HCT116 (cell line): Measurements from ENCODE around the gene FMN1. TPM values are rescaled to one million over a fixed set of nuclear protein-coding genes. Genes with fewer than 3 reads are reported as not detected.

Experiments used
- ATAC-seq: fragments of 200-7000 bp; cut with Tn5 transposase; 2 replicates; pipeline ENCODE4 v1.9.1; 2020; ENCODE audit warnings: mild to moderate bottlenecking, moderate library complexity
- BruUV-seq: library from RNA; stranded (reverse); fragments of 400-500 nt; replicated peaks from 2 replicates; lab custom pipeline; 2021; lab: Mats Ljungman, UMichigan
- CTCF ChIA-PET: fragments of 300-600 bp; sonication (Branson Sonifier 250); formaldehyde crosslinking; loops from one replicate; lab custom pipeline; 2021; ENCODE audit warnings: antibody characterized with exemption; lab: Charles Lee
- POLR2A ChIA-PET: fragments of 300-600, 350-600 bp; sonication (Branson Sonifier 250); formaldehyde crosslinking; loops from one replicate; lab custom pipeline; 2021; ENCODE audit warnings: antibody characterized with exemption; lab: Charles Lee
- RAD21 ChIA-PET, 2 experiments: fragments of 300-600 bp; sonication (Branson Sonifier 250); formaldehyde crosslinking; loops; one replicate each; lab custom pipeline; 2023; ENCODE audit warnings: low total read pairs in 2 of 2; ENCODE audit not compliant: uncharacterized antibody in 2 of 2, unreplicated experiment in 2 of 2, low non-redundant PET in 1 of 2; lab: Charles Lee
- DNase-seq: peaks from one replicate; pipeline ENCODE4 v3.0.0-alpha.2; 2010; ENCODE audit warnings: low read depth, low spot score
- H2AFZ ChIP-seq: fragments of 200-600 bp; shearing (Covaris generic), sonication (generic); 2 replicates; pipeline ENCODE4 v1.6.1; 2017; ENCODE audit warnings: low read depth, mixed run types, mixed read lengths, antibody characterized with exemption, low read length; ENCODE audit not compliant: poor library complexity, severe bottlenecking
- H3K27ac ChIP-seq: 2 replicates; pipeline ENCODE4 v1.5.1; 2012; ENCODE audit warnings: low read depth, low read length
- H3K27me3 ChIP-seq: fragments of 200-600 bp; sonication (generic); 2 replicates; pipeline ENCODE4 v1.6.1; 2016; ENCODE audit warnings: mixed run types, low read length, mixed read lengths; ENCODE audit not compliant: insufficient read depth
- H3K36me3 ChIP-seq, 2 experiments: fragments of 200-500 bp in 1 of 2; fragments of 200-600 bp in 1 of 2; sonication (Bioruptor generic) in 1 of 2; sonication (generic) in 1 of 2; 2 replicates each; pipeline versions ENCODE4 v1.5.1 to v1.6.1; 2014 to 2016; ENCODE audit warnings: low read length in 2 of 2, inconsistent platforms in 1 of 2, mixed read lengths in 1 of 2, mixed run types in 1 of 2; ENCODE audit not compliant: insufficient read depth in 2 of 2, control insufficient read depth in 1 of 2
- H3K4me1 ChIP-seq, 2 experiments: fragments of 200-600 bp in 1 of 2; sonication (generic) in 1 of 2; 2 replicates each; pipeline versions ENCODE4 v1.5.1 to v1.6.1; 2012 to 2017; ENCODE audit warnings: low read length in 2 of 2, inconsistent platforms in 1 of 2, mild to moderate bottlenecking in 1 of 2, mixed read lengths in 1 of 2, mixed run types in 1 of 2, moderate library complexity in 1 of 2; ENCODE audit not compliant: insufficient read depth in 2 of 2, control insufficient read depth in 1 of 2
- H3K4me2 ChIP-seq: fragments of 200-600 bp; sonication (generic); 2 replicates; pipeline ENCODE4 v1.6.1; 2017; ENCODE audit warnings: mixed run types, low read length, mixed read lengths
- H3K4me3 ChIP-seq, 2 experiments: fragments of 200-600 bp in 1 of 2; sonication (generic) in 1 of 2; replicated peaks in 1 of 2; 2 replicates each; pipeline ENCODE4 v1.5.1; 2011 to 2016; ENCODE audit warnings: low read length in 2 of 2, control low read depth in 1 of 2, low read depth in 1 of 2, mild to moderate bottlenecking in 1 of 2, mixed read lengths in 1 of 2, mixed run types in 1 of 2
- H3K79me2 ChIP-seq: fragments of 200-600 bp; sonication (generic); 2 replicates; pipeline ENCODE4 v1.6.1; 2017; ENCODE audit warnings: mild to moderate bottlenecking, mixed run types, low read length, moderate library complexity, mixed read lengths; ENCODE audit not compliant: insufficient read depth
- H3K9ac ChIP-seq: fragments of 200-600 bp; sonication (generic); 2 replicates; pipeline ENCODE4 v1.6.1; 2016; ENCODE audit warnings: low read length, mixed read lengths
- H3K9me2 ChIP-seq: fragments of 200-600 bp; sonication (generic), shearing (Covaris generic); 2 replicates; pipeline ENCODE4 v1.6.1; 2017; ENCODE audit warnings: mixed run types, mild to moderate bottlenecking, moderate library complexity; ENCODE audit not compliant: insufficient read depth
- H3K9me3 ChIP-seq, 2 experiments: fragments of 200-500 bp in 1 of 2; fragments of 200-600 bp in 1 of 2; sonication (Bioruptor generic) in 1 of 2; sonication (generic) in 1 of 2; 2 replicates each; pipeline ENCODE4 v1.6.1; 2014 to 2017; ENCODE audit warnings: low read length in 2 of 2, mixed read lengths in 2 of 2, inconsistent platforms in 1 of 2, low read depth in 1 of 2, mild to moderate bottlenecking in 1 of 2, mixed run types in 1 of 2, moderate library complexity in 1 of 2; ENCODE audit not compliant: control insufficient read depth in 1 of 2, insufficient read depth in 1 of 2
- H4K20me1 ChIP-seq: fragments of 200-600 bp; sonication (generic), shearing (Covaris generic); 2 replicates; pipeline ENCODE4 v1.6.1; 2017; ENCODE audit warnings: mixed run types, mild to moderate bottlenecking, moderate library complexity; ENCODE audit not compliant: insufficient read depth
- ATF3 ChIP-seq: IDR thresholded peaks from 2 replicates; pipeline ENCODE4 v1.6.1; 2012
- CBX3 ChIP-seq: IDR thresholded peaks from 2 replicates; pipeline ENCODE4 v1.6.1; 2012; ENCODE audit warnings: low read depth
- CEBPB ChIP-seq: IDR thresholded peaks from 2 replicates; pipeline ENCODE4 v1.6.1; 2012; ENCODE audit warnings: low read depth
- CTCF ChIP-seq, 3 experiments: fragments of 200-600 bp in 1 of 3; sonication (generic) in 1 of 3; IDR thresholded peaks in 2 of 3; conservative IDR thresholded peaks in 1 of 3; 2 replicates each; pipeline ENCODE4 v1.5.1; 2012 to 2017; ENCODE audit warnings: low read depth in 2 of 3, low read length in 2 of 3, antibody characterized with exemption in 1 of 3, borderline replicate concordance in 1 of 3, control low read depth in 1 of 3, mild to moderate bottlenecking in 1 of 3, mixed read lengths in 1 of 3, mixed run types in 1 of 3, moderate library complexity in 1 of 3; ENCODE audit not compliant: insufficient read depth in 1 of 3
- EGR1 ChIP-seq: IDR thresholded peaks from 2 replicates; pipeline ENCODE4 v1.6.1; 2012; ENCODE audit warnings: low read depth
- ELF1 ChIP-seq: IDR thresholded peaks from 2 replicates; pipeline ENCODE4 v1.6.1; 2012; ENCODE audit warnings: low read depth, borderline replicate concordance
- EZH2 ChIP-seq: fragments of 200-600 bp; sonication (generic); IDR thresholded peaks from 2 replicates; pipeline ENCODE4 v1.6.1; 2017; ENCODE audit warnings: antibody characterized with exemption, mixed run types
- EZH2phosphoT487 ChIP-seq: fragments of 200-600 bp; IDR thresholded peaks from 2 replicates; pipeline ENCODE4 v1.6.1; 2018; ENCODE audit warnings: antibody characterized with exemption, borderline replicate concordance
- FOSL1 ChIP-seq: IDR thresholded peaks from 2 replicates; pipeline ENCODE4 v1.6.1; 2012; ENCODE audit warnings: low read depth
- JUND ChIP-seq: IDR thresholded peaks from 2 replicates; pipeline ENCODE4 v1.6.1; 2012
- MAX ChIP-seq: IDR thresholded peaks from 2 replicates; pipeline ENCODE4 v1.6.1; 2012
- POLR2A ChIP-seq: IDR thresholded peaks from 2 replicates; pipeline ENCODE4 v1.7.0; 2011; ENCODE audit warnings: borderline replicate concordance; ENCODE audit not compliant: insufficient read depth, insufficient read length; ENCODE audit errors: extremely low read depth
- POLR2AphosphoS5 ChIP-seq: IDR thresholded peaks from 2 replicates; pipeline ENCODE4 v1.6.1; 2011; ENCODE audit warnings: mild to moderate bottlenecking, low read depth, low read length, moderate library complexity
- RAD21 ChIP-seq: IDR thresholded peaks from 2 replicates; pipeline ENCODE4 v1.6.1; 2012; ENCODE audit warnings: low read depth, mild to moderate bottlenecking
- REST ChIP-seq: IDR thresholded peaks from 2 replicates; pipeline ENCODE4 v1.6.1; 2012; ENCODE audit warnings: low read depth
- SIN3A ChIP-seq: IDR thresholded peaks from 2 replicates; pipeline ENCODE4 v1.6.1; 2012; ENCODE audit warnings: low read depth
- SRF ChIP-seq: IDR thresholded peaks from 2 replicates; pipeline ENCODE4 v1.6.1; 2012; ENCODE audit warnings: low read depth
- TCF7L2 ChIP-seq: IDR thresholded peaks from 2 replicates; pipeline ENCODE4 v1.7.0; 2011; ENCODE audit warnings: borderline replicate concordance, inconsistent platforms; ENCODE audit not compliant: insufficient read depth, insufficient read length; ENCODE audit errors: extremely low read depth
- YY1 ChIP-seq: IDR thresholded peaks from 2 replicates; pipeline ENCODE4 v1.6.1; 2011; ENCODE audit warnings: low read length, low read depth, moderate library complexity, mild to moderate bottlenecking; ENCODE audit not compliant: insufficient replicate concordance; ENCODE audit errors: extremely low read depth
- ZNF274 ChIP-seq: fragments of 200-500 bp; sonication (Bioruptor generic); IDR thresholded peaks from 2 replicates; pipeline ENCODE4 v1.6.1; 2014; ENCODE audit warnings: mild to moderate bottlenecking, low read depth, low read length, inconsistent platforms
- intact Hi-C: fragments of 100-400 bp; cut with micrococcal nuclease; formaldehyde crosslinking; loops from 2 replicates; pipeline ENCODE4 v1.10.0; 2022
- total RNA-seq: library from RNA; stranded (reverse); gene quantifications from one replicate; pipeline ENCODE4 v1.2.1, GENCODE V29; 2021; ENCODE audit not compliant: unreplicated experiment

Gene FMN1
- total RNA-seq, 1 experiment from 2014 or later: 0.39 TPM

GRCh38 chr15:33047077-33047476, 147.4 kb downstream of the FMN1 start:
- no peak overlapping the region for H3K4me3 ChIP-seq
- no peak for ATAC-seq
- no peak overlapping the region for H3K27ac ChIP-seq
- no peaks in the 10 kb centered on the region for H4K20me1 ChIP-seq
- ChIA-PET CTCF (no interaction called here), RAD21 (no interaction called here)
- no peak overlapping the region for H2AFZ ChIP-seq
- H3K79me2 ChIP-seq: no peaks in the 10 kb centered on the region
- no peaks in the 10 kb centered on the region for H3K9me2 ChIP-seq
- H3K9me3 ChIP-seq: peaks cover 0 to 6% of the 10 kb centered on the region in 2 experiments; a peak in 2 of 4 replicates
- BruUV-seq: no TSS peak
- no peak for TF ChIP-seq POLR2A
- TF ChIP-seq CEBPB: no peak
- no peak for TF ChIP-seq JUND
- TF ChIP-seq YY1: no peak
- TF ChIP-seq CTCF (IDR thresholded peaks at IDR 0.05 in 2 of 3, conservative IDR thresholded peaks at IDR 0.05 in 1 of 3; ENCODE audit: borderline replicate concordance in 1 of 3, insufficient read depth in 1 of 3, low read depth in 2 of 3, low read length in 2 of 3): no peak
- no peak for TF ChIP-seq TCF7L2
- TF ChIP-seq CBX3: no peak
- no peak for TF ChIP-seq REST
- TF ChIP-seq FOSL1: no peak
- no peak for TF ChIP-seq ZNF274
- no peak for TF ChIP-seq EZH2phosphoT487
- no peak for TF ChIP-seq SRF
- no peak for TF ChIP-seq POLR2AphosphoS5
- no peak for TF ChIP-seq ELF1
- TF ChIP-seq RAD21: no peak
- no peak for TF ChIP-seq ATF3
- TF ChIP-seq EGR1: no peak
- no peak for TF ChIP-seq SIN3A
- TF ChIP-seq MAX: no peak
- TF ChIP-seq EZH2: no peak
- TF ChIP-seq, all 23 proteins: peak for 0
- intact Hi-C loops: no loop called here
- DNase-seq: no peak
- H3K4me1 ChIP-seq: no peaks in the 10 kb centered on the region
- no peak overlapping the region for H3K4me2 ChIP-seq
- no peaks in the 10 kb centered on the region for H3K36me3 ChIP-seq
- no peaks in the 10 kb centered on the region for H3K27me3 ChIP-seq
- POLR2A ChIA-PET: no interaction called here
- no peak overlapping the region for H3K9ac ChIP-seq
